Prostate gland (tissue), 2 donors: ENCODE results near the gene NGFR. TPM values are rescaled to one million over a fixed set of nuclear protein-coding genes. Genes with fewer than 3 reads are reported as not detected.

Experiments
- DNase-seq: peaks from one replicate; pipeline ENCODE4 v3.0.0-alpha.2; 2019; ENCODE audit warnings: low spot score
- H3K27ac ChIP-seq, 2 donors: fragments of 200-600 bp; sonication (generic); 2 replicates each; pipeline ENCODE4 v1.5.1; 2017 to 2019
- H3K27me3 ChIP-seq: fragments of 200-600 bp; sonication (generic); replicated peaks from 2 replicates; pipeline ENCODE4 v1.5.1; 2019; ENCODE audit not compliant: insufficient read depth
- H3K36me3 ChIP-seq, 2 donors: fragments of 200-600 bp; sonication (generic); 1 replicate in 1 of 2; 2 replicates in 1 of 2; pipeline versions ENCODE4 v1.5.1 to v1.8.1; 2017 to 2019
- H3K4me1 ChIP-seq: fragments of 200-600 bp; sonication (generic); replicated peaks from 2 replicates; pipeline ENCODE4 v1.5.1; 2019
- H3K4me3 ChIP-seq, 2 donors: fragments of 200-600 bp; sonication (generic); 2 replicates each; pipeline ENCODE4 v1.5.1; 2017 to 2019
- H3K9me3 ChIP-seq: fragments of 200-600 bp; sonication (generic); 2 replicates; pipeline ENCODE4 v1.5.1; 2017
- POLR2A ChIP-seq: fragments of 450-650 bp; IDR thresholded peaks from one replicate; pipeline ENCODE4 v1.6.1; 2016; ENCODE audit warnings: antibody characterized with exemption, mild to moderate bottlenecking
- POLR2AphosphoS5 ChIP-seq: sonication (generic); formaldehyde crosslinking; IDR thresholded peaks from one replicate; pipeline ENCODE4 v1.6.1; 2017; ENCODE audit warnings: antibody characterized with exemption
- WGBS: methylation state at CpG from one replicate; pipeline ENCODE4 v1.1.5; 2018; 5-methylcytosine and 5-hydroxymethylcytosine counted together
- intact Hi-C: fragments of 100-400 bp; cut with DNase I; formaldehyde crosslinking; loops from one replicate; pipeline ENCODE4 v1.14.2; 2022
- microRNA-seq: library from miRNA; unstranded; fragments of <30 nt; microRNA quantifications from one replicate; pipeline ENCODE4, GENCODE V29; 2016
- small RNA-seq, 2 donors: library from RNA; depleted of rRNA; stranded (forward); fragments of <200 nt; gene quantifications; one replicate each; pipeline ENCODE3, GENCODE V24; 2016
- total RNA-seq, 2 donors: library from RNA; depleted of rRNA; stranded (reverse); fragments of >200 nt; gene quantifications; one replicate each; pipeline ENCODE4 v1.1.0, GENCODE V29; 2016
- TF ChIP-seq, protein P1 (sequence below), 4 experiments: fragments of 200-600 bp in 2 of 4; fragments of 450-650 bp in 2 of 4; sonication (generic) in 2 of 4; IDR thresholded peaks; 1 replicate in 3 of 4; 2 replicates in 1 of 4; pipeline ENCODE4 v1.5.1; 2016 to 2019; ENCODE audit warnings: antibody characterized with exemption in 4 of 4, mild to moderate bottlenecking in 2 of 4, moderate library complexity in 2 of 4

NGFR gene
- total RNA-seq, 2 donors from 2014 or later, result 30.1 to 34.4 TPM

- H3K27me3 ChIP-seq, result no peaks in the 10 kb centered on the region
- H3K9me3 ChIP-seq, result no peaks in the 10 kb centered on the region
- intact Hi-C loops, result loop anchor here (5.0 to 10.0 kb wide), 3 partner anchors 120 to 243 kb away; no protein-coding TSS in a partner anchor
- no peaks in the 10 kb centered on the region for H3K4me1 ChIP-seq
- TF ChIP-seq POLR2A, result no peak
- no peak for TF ChIP-seq POLR2AphosphoS5
- TF ChIP-seq, protein P1, sequence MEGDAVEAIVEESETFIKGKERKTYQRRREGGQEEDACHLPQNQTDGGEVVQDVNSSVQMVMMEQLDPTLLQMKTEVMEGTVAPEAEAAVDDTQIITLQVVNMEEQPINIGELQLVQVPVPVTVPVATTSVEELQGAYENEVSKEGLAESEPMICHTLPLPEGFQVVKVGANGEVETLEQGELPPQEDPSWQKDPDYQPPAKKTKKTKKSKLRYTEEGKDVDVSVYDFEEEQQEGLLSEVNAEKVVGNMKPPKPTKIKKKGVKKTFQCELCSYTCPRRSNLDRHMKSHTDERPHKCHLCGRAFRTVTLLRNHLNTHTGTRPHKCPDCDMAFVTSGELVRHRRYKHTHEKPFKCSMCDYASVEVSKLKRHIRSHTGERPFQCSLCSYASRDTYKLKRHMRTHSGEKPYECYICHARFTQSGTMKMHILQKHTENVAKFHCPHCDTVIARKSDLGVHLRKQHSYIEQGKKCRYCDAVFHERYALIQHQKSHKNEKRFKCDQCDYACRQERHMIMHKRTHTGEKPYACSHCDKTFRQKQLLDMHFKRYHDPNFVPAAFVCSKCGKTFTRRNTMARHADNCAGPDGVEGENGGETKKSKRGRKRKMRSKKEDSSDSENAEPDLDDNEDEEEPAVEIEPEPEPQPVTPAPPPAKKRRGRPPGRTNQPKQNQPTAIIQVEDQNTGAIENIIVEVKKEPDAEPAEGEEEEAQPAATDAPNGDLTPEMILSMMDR (IDR thresholded peaks at IDR 0.05), result peak in 3 of 4 experiments; percentile 29 to 63 (median 34)
- H3K27ac ChIP-seq, result no peak overlapping the region
- 17% methylated on average over 9 of the region's 9 CpGs for WGBS
- no peaks in the 10 kb centered on the region for H3K36me3 ChIP-seq
- no peak for DNase-seq
- no peak overlapping the region for H3K4me3 ChIP-seq
Measured at GRCh38 chr17:49557312-49558024, 62.4 kb downstream of the NGFR start.

Small RNA genes lying within 50 kb of the gene (microRNA-seq; reads per million reads assigned to microRNA genes)
- not detected for gene MIR6165

Small RNA genes lying within 50 kb of the gene (small RNA-seq; reads per million reads assigned to genes)
- gene MIR6165, result 0 reads per million in 2 donors

Other genes starting within 250 kb of the NGFR start
- gene ZNF652, start 133.0 kb upstream of the NGFR start, total RNA-seq, result 10 to 100 TPM; 59.7 to 88.5 TPM
- 100 to 1,000 TPM; 105 to 135 TPM for gene PHB1, start 80.4 kb upstream of the NGFR start, total RNA-seq
- 10 to 100 TPM in 1 of 2 donors, 1 to 10 TPM in 1; 4.7 to 15.5 TPM for gene NXPH3, start 80.6 kb downstream of the NGFR start, total RNA-seq
- gene SPOP, start 182.8 kb downstream of the NGFR start, total RNA-seq, result 10 to 100 TPM; 80.8 to 93.0 TPM
- 10 to 100 TPM; 31.0 to 81.0 TPM for gene SLC35B1, start 212.7 kb downstream of the NGFR start, total RNA-seq